ENCODE data around the gene MAN1A2. TPM values are rescaled to one million over a fixed set of nuclear protein-coding genes. Genes with fewer than 3 reads are reported as not detected.

Gene MAN1A2
- total and polyA plus RNA-seq, 2 experiments from 2014 or later, result 24.7 to 45.0 TPM

- TF ChIP-seq EZH2 (IDR thresholded peaks at IDR 0.05; ENCODE audit: borderline replicate concordance), result no peak
- no peak for TF ChIP-seq EZH2phosphoT487 (IDR thresholded peaks at IDR 0.05; ENCODE audit: low read depth, severe bottlenecking, unreplicated experiment)
- no peak for TF ChIP-seq CTCF (IDR thresholded peaks at IDR 0.05; ENCODE audit: poor library complexity)
- no peaks in the 10 kb centered on the region for H4K20me1 ChIP-seq (ENCODE audit: insufficient read depth, poor library complexity, severe bottlenecking)
- no peak overlapping the region for H3K4me3 ChIP-seq
- no peak for DNase-seq (ENCODE audit: low spot score)
- H2AFZ ChIP-seq, result no peak overlapping the region
- H3K79me2 ChIP-seq, result no peaks in the 10 kb centered on the region
- peaks cover 15% of the 10 kb centered on the region for H3K4me1 ChIP-seq (ENCODE audit: insufficient read depth)
- H3K36me3 ChIP-seq (replicated peaks; ENCODE audit: insufficient read depth, low read depth), result no peaks in the 10 kb centered on the region
- no peak overlapping the region for H3K27ac ChIP-seq
- H3K27me3 ChIP-seq, result no peaks in the 10 kb centered on the region
- H3K9me3 ChIP-seq (ENCODE audit: low read depth), result no peaks in the 10 kb centered on the region
- no peak overlapping the region for H3K4me2 ChIP-seq
- 61% methylated on average over 9 of the region's 9 CpGs for WGBS (ENCODE audit: low lambda C conversion rate, missing lambda C conversion rate)
- no peaks in the 10 kb centered on the region for H3K9me2 ChIP-seq (replicated peaks; ENCODE audit: insufficient read depth)
Measured at GRCh38 chr1:117562581-117563491, 195.6 kb downstream of the MAN1A2 start.

- Histone ChIP-seq H3K27ac (no peak overlapping the region), H3K79me2 (no peaks in the 10 kb centered on the region), H3K27me3 (no peaks in the 10 kb centered on the region), H3K4me3 (no peak overlapping the region), H3K9me3 (ENCODE audit: low read depth) (no peaks in the 10 kb centered on the region), H4K20me1 (ENCODE audit: insufficient read depth, poor library complexity, severe bottlenecking) (no peaks in the 10 kb centered on the region), H2AFZ (no peak overlapping the region), H3K4me1 (ENCODE audit: insufficient read depth) (peaks cover 15% of the 10 kb centered on the region), H3K4me2 (no peak overlapping the region), H3K36me3 (replicated peaks; ENCODE audit: insufficient read depth, low read depth) (no peaks in the 10 kb centered on the region), H3K9me2 (replicated peaks; ENCODE audit: insufficient read depth) (no peaks in the 10 kb centered on the region)
- DNase-seq (ENCODE audit: low spot score), result no peak
- TF ChIP-seq CTCF (IDR thresholded peaks at IDR 0.05; ENCODE audit: poor library complexity) (no peak), EZH2 (IDR thresholded peaks at IDR 0.05; ENCODE audit: borderline replicate concordance) (no peak), EZH2phosphoT487 (IDR thresholded peaks at IDR 0.05; ENCODE audit: low read depth, severe bottlenecking, unreplicated experiment) (no peak)
- 90% methylated on average over 4 of the region's 4 CpGs for WGBS (ENCODE audit: low lambda C conversion rate, missing lambda C conversion rate)
Measured at GRCh38 chr1:117563492-117563875, 196.2 kb downstream of the MAN1A2 start.

GRCh38 chr1:117564227-117565075 lies 197.2 kb downstream of the MAN1A2 start:
- no peaks in the 10 kb centered on the region for H4K20me1 ChIP-seq (ENCODE audit: insufficient read depth, poor library complexity, severe bottlenecking)
- DNase-seq (ENCODE audit: low spot score), result no peak
- H2AFZ ChIP-seq, result no peak overlapping the region
- no peaks in the 10 kb centered on the region for H3K79me2 ChIP-seq
- H3K4me3 ChIP-seq, result no peak overlapping the region
- no peak overlapping the region for H3K27ac ChIP-seq
- no peaks in the 10 kb centered on the region for H3K27me3 ChIP-seq
- no peak overlapping the region for H3K4me2 ChIP-seq
- H3K4me1 ChIP-seq (ENCODE audit: insufficient read depth), result peaks cover 15% of the 10 kb centered on the region
- no peaks in the 10 kb centered on the region for H3K9me2 ChIP-seq (replicated peaks; ENCODE audit: insufficient read depth)
- WGBS (ENCODE audit: low lambda C conversion rate, missing lambda C conversion rate), result 75% methylated on average over 8 of the region's 8 CpGs
- TF ChIP-seq EZH2phosphoT487 (IDR thresholded peaks at IDR 0.05; ENCODE audit: low read depth, severe bottlenecking, unreplicated experiment) (no peak), CTCF (IDR thresholded peaks at IDR 0.05; ENCODE audit: poor library complexity) (no peak), EZH2 (IDR thresholded peaks at IDR 0.05; ENCODE audit: borderline replicate concordance) (no peak)
- H3K36me3 ChIP-seq (replicated peaks; ENCODE audit: insufficient read depth, low read depth), result no peaks in the 10 kb centered on the region
- H3K9me3 ChIP-seq (ENCODE audit: low read depth), result no peaks in the 10 kb centered on the region

All from hepatocyte (in vitro differentiated cells).